DMS 273 (cell line): ENCODE measurements around the gene P2RX3.
A peak's percentile ranks its signal among the peaks of the same experiment; 100 is the strongest.

Experiments
- DNase-seq: peaks from one replicate; lab custom pipeline; 2025; ENCODE audit not compliant: unreplicated experiment; lab: John Stamatoyannopoulos, UW

Gene P2RX3

DNA sequence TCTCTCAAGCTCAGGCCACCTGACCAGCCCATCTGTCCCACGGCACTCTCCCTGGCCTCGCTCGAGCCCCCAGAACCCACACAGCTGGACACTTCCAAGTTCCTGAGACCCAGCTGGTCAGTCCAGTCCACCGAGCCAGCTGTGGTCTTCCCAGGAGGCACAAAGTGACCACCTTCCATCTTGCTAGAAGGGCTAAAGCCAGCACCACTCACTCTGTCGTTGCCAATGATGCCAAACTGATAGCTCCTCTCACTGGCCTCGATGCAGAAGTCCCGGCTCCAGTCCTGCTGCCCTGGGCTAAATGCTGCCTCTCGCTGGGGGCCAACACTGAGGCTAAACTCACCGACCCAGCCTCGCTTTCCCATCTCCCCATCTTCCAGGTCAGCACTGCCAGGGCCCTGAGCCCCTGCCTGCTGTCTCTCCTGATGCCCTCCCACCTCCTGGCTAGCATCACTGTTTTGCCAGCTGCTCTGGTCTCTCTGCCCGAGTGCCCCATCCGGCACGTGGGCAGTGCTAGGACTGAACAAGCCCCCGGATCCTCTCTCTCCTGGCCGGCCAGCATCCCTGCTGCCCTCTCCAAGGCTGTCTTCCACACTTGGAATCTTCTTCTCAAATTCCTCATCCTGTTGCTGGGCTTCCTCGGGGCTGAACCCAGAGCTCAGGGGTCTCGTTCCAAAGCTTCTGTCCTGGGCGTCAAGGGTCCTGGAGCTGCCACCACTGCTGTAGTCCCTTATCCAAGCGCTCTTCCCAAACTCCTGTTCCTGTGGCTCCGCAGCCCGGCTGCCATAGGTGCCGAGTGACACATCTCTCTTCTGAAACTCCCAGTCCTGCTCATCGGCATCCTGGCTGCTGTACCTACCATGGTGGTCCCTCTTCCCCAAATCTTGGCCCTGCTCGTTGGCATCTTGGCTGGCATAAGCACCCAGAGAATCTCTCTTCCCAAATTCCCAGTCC, 28.8 kb upstream of the P2RX3 start:
- no peak for DNase-seq

DNA sequence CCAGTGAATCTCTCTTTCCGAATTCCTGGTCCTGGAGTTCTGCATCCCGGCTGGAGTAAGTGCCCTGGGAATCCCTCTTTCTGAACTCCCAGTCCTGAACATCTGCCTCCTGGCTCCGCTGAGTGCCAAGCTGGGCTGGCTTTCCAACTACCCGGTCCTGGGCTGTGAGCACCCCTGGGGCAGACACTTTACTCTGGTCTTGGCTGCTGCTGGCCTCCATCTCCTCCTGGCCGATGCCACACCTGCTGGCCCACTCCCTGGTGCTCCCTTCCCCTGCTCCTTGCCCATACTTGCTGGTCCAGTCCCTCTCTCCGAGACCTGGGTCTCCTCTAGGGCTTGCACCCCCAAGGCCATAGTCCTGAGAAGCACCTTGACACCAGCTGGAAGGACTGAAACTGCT, 28.1 kb upstream of the P2RX3 start:
- peak; percentile 9 for DNase-seq

DNA sequence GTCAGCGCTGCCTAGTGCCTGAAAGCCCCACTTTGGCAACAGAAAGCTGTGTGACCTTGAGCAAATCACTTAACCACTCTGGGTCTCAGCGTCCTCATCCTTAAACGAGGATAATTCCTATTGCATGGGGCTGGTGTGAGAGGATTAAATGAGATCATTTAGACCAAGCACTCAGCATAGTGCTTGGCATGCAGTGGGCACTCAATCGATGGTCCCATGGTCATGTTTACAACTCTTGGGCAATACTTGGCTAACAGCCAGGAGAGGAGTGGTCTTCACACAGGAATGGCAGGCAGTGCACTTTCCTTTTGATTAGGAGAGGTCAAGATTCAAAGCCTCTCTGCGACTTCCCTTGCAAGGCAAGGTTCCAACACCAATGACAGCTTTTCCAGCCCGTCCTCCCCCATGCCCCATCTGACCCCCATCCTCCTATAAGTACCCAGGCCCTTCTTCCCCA, 27.5 kb upstream of the P2RX3 start:
- DNase-seq, result peak; percentile 36

DNA sequence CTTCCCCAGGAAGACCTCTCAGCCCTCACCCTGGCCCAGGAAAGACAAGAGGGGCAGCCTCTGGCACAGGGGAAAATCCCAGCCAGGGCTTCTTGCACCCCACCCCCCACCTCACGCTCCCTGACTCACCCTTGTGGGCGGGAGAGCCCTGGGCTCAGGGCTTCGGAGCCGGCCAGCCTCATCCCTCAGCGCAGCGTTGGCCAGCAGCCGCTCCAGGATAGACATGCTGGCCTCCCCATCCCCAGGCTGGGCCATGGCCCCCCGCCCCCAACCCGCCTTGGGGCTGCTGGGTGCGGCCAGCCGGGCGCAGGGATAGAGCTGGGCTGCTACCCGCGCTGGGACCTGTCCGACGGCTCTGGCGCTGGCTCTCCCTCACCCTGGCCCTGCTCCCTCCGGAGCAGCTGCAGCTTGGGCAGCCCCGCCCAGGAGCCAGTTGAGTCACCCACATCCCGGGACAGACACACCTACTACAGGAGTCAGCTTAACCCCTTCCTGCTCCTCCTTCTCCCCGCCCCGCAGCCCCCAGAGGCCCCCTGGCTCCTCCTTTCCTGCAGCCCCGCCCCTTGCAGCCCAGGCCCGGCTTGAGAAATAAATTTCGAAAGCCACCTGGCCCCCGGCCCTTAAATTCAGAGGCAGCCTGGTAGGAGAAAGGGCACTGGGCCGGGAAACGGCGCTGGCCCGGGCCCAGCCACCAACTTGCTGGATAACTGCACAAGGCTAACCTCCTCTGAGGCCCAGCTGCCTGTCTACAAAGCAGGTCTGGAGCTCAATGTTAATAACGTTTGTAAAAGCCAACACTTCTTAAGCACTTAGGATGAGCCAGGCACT, 26.8 kb upstream of the P2RX3 start:
- DNase-seq, result peak; percentile 90

DNA sequence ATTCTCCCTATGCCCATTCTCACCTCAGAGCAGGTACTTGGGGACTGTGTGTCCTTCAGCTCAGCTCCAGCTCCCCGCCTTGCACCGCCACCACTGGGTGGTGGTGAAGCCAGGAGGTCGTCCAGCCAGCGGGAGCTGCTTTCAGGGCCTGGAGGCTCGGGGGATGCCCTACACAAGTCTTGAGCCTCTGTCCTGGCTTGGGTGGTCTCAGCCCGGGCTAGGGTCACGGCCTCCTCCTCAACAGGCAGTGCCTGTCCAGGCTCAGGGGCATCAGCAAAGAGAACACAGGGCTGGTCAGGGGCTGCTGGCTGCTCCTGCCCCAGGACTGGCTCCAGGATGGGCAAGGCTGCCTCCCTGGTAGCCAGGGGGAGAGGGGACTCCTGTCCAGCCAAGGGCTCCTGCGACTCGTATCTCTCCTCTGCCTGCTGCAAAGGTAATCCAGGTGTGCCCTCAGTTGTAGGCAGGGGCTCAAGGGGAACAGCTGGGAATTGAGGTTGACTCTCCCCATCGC, 25.6 kb upstream of the P2RX3 start:
- DNase-seq, result peak; percentile 6

DNA sequence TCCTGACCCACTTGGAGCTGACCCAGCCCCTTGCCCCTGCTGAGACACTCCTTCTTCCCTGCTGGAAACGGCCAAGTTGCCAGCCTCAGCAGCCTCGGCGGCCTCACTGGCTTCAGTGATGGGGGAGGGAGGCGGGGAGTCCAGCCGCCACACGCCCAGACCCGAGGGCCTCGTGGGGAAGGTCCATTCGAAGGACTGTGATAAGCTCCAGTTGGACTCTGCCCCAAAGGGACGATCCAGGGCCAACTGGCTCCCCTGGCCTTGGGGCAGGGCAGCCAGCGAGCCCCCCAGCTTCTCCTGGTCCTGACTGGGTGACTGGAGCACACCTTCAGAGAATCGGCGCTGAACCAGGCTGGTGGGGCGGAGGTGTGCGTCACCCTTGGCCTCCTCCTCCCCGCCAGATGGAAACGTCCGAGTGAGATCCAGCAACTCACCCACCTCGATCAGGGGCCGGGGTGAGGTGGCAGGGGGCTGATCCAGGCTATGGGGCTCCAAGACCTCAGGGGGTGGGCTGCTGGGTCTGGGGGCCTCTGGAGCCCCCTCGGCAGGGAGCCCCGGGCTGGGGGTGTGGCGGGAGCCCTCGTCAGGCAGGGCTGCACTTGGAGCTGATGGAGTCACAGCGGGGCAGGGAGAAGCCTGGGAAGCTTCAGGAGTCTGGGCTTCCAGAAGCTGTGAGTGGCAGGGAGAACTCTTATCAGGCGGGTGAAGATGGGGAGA, 24.9 kb upstream of the P2RX3 start:
- DNase-seq, result no peak

DNA sequence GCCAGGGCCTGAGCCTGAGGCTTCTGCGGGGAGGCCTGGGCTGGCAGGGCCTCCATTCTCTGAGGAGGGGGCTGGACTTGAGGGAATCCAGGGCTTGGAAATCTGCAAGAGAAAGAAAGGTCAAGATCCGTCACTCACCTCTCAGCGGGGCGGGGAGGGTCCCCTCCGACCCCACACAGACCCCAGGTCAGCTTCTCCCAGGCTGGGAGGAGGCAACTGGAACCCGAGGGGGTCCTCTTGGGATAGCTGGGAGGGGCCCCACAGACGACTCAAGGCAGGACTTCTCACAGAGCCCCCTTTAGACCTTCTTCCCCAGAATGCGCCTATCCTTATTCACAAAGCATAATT, 24.4 kb upstream of the P2RX3 start:
- DNase-seq, result no peak

DNA sequence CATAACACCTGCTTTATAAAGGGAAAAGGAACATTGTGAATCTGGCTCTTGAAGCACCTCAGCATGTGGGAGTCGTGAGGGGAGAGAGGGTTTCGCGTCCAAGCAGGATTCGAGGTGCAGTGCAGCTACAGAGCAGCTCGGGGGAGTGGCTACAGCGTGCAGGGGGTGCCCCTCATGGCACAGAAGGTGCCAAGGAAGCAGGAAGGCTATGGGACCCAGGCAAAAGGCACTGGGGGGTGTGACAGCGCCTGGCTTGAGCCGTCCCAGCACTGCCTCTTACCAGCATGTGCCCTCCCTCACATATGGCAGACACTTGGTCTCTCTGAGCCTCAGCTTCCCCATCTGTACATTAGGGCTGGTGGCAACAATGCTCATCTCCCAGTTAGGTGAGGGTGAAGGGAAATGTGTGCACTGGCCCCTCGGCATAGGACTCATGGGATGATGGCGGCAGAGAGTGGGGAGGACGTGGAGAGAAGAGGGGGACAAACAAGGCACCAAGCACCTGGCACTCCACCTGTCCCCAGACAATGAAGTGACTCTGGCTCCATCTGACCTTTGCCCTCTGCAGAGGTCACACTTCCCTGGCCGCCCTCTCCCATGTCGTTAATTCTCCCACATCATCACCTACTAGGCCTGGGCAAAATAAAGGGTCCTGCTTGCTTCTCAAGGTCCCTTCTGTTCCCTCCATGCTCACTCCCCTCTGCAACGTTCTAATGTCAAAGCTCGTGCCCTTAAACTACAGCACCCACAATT, 23.8 kb upstream of the P2RX3 start:
- no peak for DNase-seq

DNA sequence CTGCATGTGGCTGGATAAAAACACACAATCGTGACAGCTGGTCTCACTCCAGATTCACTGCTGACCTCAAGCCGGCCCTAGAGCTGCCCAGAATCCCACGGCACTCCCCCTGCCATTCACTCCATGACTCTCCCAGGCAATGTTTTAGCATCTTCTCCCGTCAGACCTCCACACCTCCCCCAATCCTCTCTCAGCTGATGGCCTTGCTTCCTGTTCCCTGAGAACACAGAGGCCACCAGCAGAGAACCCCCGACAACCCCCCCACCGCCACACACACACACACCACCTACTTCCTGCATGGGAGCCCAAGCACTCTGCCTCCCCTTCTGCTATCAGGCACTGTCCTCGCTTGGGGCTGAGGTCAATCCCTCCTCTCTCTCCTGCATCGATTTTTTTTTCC, 22.7 kb upstream of the P2RX3 start:
- no peak for DNase-seq

DNA sequence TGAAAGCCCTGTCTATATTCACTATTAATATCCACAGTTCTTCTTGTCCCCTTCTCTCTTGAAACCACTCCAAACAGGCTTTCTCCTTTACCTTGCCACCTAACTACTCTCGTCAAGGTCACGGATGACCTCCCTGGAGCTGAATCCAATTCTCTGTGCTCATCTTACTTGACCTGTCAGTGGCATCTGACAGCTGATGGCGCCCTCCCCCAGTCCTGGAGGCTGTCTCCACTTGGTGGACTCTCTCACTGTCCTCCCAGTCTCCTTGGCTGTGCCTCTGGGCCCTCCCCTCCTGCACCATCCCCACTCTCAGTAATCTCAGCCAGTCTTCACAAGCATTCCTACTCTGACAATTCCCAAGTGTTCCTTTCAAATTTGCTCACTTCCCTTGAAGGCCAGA, 22.1 kb upstream of the P2RX3 start:
- no peak for DNase-seq

DNA sequence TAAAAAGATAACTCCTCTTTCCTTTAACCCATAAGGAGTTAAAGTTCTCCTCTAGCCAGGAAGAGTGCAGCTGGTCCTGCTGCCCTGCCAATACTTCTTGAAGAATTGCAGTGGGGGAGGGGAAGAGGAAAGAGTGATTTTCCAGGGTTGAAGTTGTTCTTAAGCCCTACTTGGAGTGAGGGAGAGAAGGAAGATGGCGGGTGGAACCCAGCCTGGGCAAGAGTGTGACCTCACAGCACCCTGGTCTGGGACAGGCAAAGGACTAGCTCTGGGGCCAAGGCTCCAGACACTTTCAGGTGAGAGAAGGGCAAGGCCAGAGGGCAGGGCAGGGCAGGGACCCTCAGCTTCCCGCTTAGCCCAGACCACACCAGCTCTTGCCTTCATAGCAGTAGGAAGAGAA, 20.0 kb upstream of the P2RX3 start:
- peak; percentile 8 for DNase-seq

DNA sequence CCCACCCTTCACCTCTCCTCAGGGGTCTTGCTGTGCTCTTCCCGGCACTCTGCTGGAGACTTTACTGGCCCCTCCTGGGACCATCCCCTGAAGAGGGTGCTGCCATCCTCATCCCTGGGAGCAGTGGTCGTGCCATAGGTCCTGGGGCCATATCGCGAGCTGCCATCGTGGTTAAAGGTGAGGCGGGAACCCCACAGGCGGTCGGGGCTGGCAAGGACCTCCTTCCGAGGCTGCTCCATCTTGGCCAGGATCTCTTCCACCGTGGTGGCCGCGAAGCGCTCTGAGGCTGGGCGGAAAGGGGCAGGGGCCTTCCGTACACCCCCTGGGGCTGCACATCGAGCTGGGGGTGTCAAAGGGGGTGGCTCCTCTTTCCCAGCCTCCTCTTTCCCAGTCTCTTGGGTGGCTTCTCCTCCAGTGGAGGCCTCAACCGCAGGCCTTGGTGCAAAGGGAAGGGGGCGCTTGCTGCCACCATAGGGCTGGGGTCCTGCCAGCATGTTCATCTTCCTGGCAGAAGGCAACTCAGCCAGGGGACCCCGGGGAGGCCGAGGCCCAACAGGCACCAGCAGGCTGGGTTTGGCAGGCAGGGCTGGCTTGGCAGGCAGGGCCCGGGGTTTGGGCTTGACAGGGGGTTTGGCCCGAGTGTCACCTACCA, 18.0 kb upstream of the P2RX3 start:
- no peak for DNase-seq

DNA sequence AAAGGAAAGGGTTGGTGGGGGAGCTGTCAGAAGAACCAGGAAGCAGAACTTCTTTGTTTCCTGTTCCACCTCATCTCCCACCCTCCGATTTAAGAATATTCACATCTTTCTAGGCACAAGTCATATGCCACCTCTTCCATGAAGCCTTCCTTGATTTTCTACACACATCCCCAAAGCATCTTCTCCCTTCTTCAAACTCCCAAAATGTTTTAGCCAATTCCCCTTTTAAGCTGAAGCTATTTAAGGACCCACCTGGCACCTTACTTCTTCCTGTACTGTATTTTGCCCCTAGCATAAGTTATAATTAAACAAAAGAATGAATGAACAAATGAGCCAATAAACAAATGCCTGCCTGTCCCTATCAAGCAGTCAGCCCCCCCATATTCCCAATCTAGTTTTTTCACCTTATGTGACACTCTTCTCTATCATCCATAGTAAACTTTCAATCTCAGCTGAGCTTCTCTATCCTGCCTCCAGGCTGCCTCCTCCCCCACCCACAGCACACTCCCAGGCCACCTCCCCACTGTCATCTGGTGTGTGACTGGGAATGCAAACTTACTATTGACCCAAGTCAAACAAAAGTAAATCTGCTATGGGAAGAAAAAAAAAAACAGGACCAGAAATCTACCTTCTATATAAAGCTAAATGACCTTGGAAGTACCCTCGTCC, 17.3 kb upstream of the P2RX3 start:
- DNase-seq, result no peak

DNA sequence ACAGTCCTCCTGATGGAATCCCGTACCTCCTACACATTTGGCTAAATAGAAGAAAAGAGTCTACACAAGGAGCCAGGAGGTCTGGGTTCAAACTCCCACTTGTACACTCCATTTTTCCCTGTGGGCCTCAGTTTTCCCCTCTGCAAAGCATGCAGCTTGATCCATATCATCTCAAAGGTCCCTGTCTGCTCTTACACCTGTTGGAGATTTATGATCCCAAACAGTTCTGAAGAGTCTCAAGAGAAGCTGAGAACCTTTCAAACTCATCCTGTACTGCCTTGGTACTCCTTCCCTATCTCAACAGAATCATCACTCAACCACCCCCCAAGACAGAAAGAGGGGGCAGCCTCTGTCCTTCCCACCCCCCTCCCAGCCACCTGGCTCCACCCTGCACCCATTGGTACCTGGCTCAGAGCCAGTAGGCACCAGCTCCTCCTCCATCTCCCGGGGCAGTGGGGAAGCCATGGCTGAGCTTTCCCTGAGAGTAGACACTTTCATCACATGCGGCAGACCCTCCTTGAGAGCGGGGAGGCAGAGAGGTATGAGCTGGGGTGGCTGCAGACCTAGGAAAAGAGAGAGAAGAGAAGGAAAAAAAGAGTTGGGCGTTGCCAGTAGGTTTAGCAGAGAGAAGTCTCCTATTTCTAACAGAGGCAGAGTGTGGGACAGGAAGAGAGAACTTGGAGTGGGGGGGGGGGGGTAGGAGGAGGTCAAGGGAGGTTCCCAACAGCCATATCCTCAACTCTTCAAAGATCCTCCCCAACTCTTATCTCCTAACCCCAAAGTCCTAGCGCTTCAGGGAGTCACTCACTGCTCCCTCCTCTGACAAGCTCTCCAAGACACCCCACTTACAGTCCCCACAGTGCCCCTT, 16.5 kb upstream of the P2RX3 start:
- peak; percentile 26 for DNase-seq

DNA sequence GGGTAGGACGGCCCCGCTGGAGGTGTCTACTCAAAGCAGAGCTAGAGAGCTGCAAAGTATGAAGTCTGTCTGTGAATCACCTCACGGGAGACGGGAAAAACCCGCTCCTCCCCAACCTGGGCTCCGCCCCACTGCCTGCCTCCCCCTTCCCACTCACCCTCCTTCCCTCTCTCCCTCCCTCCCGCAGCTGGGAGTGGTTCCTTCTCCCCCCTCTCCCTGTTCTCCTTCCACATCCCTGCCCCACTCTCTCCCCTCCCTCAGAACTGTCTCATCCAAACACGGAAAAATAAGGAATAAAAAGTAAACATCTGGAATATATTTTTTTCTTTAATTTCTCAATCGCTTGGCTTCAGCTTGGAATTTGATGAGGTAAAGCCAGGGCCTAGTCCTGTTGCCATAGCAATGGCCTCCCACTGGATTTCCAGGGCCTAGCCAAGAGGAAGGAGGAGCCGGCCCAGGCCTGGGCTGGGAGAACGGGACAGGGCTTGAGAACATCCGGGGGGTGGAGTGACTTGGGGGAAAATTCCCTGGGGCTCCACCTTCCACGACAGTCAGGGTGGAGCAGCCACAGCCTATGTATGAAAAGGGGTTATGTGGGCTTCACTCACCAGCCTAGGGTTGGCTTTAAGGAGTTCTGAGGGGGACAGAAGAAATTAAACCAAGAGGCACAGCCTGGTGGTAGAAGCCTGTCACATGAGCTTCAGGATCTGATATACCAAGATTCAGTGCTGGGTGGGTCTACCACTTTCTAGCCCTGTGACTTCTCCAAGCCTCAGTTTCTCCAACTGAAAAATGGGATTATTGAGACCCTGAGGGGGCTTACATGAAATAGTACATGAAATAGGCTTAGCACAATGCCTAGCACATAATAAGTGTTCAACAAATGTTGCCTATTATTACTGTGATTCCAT, 15.6 kb upstream of the P2RX3 start:
- DNase-seq, result peak; percentile 84

DNA sequence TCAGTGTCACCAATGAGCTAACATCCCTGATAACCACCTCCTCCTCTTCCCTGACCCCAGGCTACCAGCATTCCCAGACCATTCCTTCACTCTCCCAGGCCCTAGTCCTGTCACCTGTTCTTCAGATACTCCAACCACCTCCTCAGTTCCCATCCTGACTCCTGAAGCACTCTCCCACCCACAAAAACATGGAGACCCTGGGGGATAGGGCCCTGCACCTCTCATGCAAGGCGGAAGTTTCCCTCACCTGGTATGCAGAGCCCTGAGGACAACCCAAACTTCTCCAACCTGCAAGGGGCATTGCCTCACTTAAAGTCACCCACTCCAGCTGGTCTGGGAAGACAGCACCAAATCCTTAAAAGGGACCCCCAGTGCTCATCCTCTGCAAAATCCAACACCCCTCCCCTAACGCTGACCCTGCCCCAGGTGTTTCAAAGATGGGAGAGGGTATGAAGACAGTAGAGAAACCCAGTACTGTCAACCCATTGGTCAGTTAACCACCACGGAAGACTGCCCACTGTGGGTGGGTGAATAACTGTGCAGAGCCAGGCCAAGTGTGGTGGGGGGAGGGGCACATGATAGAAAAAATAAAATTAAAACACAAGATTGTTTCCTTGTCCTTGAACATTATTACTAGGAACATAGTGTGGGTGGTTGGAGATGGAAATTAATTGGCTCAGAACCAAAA, 14.8 kb upstream of the P2RX3 start:
- peak; percentile 10 for DNase-seq

DNA sequence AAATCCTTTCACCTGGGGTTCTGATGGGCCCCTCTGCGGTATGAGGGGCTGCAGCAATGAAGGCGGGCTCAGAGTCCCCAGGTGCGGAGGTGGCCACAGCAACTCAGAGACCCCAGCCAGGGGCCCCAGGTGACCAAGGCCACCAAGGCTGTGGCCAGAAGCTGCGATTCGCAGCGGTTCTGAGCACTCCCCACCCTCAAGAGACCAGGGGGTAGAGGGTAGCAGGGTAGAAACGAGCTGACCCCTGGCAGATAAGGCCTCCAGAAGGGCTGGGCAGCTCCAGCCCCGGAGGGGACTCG, 14.3 kb upstream of the P2RX3 start:
- no peak for DNase-seq
